Omental fat pad (tissue), 4 donors: ENCODE data around the gene GABRB3. TPM values are rescaled to one million over a fixed set of nuclear protein-coding genes. Genes with fewer than 3 reads are reported as not detected.
"Not testable (repeated sequence)": the region's sequence is repeated elsewhere in the genome, so short reads cannot be mapped to it uniquely, and the experiment has no call there.

Source experiments
- ATAC-seq: fragments of 150-250 bp; one replicate; pipeline ENCODE4 v1.9.1; 2016; ENCODE audit warnings: mild to moderate bottlenecking, moderate library complexity; ENCODE audit not compliant: low FRiP score
- DNase-seq: peaks from one replicate; pipeline ENCODE4 v3.0.0-alpha.2; 2019; ENCODE audit warnings: low spot score
- total RNA-seq, 4 donors: library from RNA; depleted of rRNA; stranded (reverse); fragments of >200 nt; gene quantifications; one replicate each; pipeline ENCODE4 v1.1.0, GENCODE V29; 2016
- TF ChIP-seq, protein P1 (sequence below), 3 donors: fragments of 450-650 bp; IDR thresholded peaks; one replicate each; pipeline ENCODE4 v1.5.1; 2016 to 2017; ENCODE audit warnings: antibody characterized with exemption in 3 of 3, mild to moderate bottlenecking in 3 of 3, moderate library complexity in 2 of 3

The GABRB3 gene
- total RNA-seq, 4 donors from 2014 or later = 0.72 to 1.8 (median 1.2) TPM

DNA sequence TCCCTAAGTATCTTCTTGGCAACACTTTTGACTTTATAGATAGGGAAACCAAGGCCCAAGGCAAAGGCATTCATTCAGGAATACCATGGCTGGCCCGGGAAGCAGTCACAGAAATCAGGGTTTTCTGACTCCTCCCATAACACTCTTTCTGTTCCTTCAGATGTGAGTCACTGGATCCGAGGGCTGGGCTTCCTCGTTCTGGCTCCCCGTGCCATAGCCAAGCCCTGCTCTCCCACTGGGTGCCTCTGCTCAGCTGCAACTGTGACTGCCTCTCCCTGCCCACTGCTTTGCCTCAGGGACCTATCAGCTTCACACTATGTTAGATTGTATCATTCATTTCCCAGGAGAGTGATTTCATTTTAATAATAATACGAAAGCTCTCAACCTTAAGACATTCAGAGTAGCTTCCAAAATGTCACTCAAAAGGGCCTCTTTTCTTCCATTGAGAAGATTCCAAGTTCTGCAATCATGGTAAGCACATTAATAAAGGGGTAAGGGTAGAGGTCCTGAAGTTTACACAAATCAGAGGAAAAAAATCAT is 50.2 kb downstream of the GABRB3 start:
- DNase-seq (no peak), ATAC-seq (no peak)

DNA sequence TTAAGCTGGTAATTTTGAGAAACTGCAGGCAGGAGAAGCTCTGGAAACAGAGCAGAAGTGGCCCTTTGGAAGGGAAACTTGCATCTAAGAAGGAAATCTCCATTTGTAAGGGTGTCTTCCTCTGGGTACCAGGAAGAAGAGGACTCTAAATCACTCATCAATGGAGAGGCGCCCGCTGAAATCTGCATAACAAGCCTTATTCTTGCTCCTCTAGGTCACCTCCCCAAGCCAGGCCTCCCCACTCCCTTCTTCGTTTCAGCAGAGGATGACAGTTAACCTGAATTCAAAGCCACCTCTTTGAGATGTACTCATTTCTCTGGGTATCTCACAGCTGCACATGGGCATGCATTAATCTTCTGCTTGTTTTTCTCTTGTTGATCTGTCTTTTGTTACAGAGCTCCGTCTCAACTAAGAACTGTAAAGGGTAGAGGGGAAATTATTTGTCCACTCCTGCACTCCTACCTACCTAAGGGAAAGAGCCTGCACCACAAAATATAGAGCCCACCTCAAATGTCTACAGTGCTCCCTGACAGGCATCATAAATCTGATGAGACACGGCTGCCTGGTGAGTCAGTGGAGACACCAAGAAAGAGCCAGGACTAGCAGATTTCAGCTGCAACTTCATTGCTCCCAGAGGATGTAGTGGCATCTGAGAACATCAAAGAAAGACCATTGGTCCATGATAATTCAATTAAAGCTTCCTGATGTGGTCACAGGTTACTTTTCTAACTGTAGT is 51.5 kb downstream of the GABRB3 start:
- ATAC-seq (no peak), DNase-seq (no peak)
- TF ChIP-seq, protein P1, sequence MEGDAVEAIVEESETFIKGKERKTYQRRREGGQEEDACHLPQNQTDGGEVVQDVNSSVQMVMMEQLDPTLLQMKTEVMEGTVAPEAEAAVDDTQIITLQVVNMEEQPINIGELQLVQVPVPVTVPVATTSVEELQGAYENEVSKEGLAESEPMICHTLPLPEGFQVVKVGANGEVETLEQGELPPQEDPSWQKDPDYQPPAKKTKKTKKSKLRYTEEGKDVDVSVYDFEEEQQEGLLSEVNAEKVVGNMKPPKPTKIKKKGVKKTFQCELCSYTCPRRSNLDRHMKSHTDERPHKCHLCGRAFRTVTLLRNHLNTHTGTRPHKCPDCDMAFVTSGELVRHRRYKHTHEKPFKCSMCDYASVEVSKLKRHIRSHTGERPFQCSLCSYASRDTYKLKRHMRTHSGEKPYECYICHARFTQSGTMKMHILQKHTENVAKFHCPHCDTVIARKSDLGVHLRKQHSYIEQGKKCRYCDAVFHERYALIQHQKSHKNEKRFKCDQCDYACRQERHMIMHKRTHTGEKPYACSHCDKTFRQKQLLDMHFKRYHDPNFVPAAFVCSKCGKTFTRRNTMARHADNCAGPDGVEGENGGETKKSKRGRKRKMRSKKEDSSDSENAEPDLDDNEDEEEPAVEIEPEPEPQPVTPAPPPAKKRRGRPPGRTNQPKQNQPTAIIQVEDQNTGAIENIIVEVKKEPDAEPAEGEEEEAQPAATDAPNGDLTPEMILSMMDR (IDR thresholded peaks at IDR 0.05) = no peak

More for the DNA sequence above, 50.2 kb downstream of the GABRB3 start:
- TF ChIP-seq, protein P1 (IDR thresholded peaks at IDR 0.05) = no peak

DNA sequence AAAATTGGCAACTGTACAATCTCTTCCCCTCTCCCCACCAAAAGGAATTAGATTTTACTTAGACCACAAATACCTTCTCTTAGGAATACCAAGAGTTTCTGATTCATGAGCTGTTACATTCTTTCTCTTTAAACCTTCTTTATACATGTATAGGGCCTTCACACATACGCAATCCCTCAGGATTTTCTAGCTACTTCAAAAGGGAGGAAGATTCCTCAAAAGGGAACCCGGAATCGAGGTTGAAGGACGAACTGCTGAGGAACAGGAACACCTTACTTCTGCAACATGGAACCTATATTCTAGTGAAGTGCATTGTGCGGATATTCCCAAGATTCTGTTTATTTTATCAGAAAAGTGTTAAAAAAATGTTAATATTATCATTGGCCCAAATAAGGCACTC is 52.3 kb downstream of the GABRB3 start:
- DNase-seq (no peak), ATAC-seq (no peak)
- TF ChIP-seq, protein P1 (IDR thresholded peaks at IDR 0.05) = no peak

DNA sequence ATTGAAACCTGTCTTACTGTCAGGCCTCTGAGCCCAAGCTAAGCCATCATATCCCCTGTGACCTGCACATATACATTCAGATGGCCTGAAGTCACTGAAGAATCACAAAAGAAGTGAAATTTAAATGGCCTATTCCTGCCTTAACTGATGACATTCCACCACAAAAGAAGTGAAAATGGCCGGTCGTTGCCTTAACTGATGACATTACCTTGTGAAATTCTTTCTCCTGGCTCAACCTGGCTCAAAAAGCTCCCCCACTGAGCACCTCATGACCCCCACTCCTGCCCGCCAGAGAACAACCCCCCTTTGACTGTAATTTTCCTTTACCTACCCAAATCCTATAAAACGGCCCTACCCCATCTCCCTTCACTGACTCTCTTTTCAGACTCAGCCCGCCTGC is 53.0 kb downstream of the GABRB3 start:
- DNase-seq = not testable (repeated sequence)

DNA sequence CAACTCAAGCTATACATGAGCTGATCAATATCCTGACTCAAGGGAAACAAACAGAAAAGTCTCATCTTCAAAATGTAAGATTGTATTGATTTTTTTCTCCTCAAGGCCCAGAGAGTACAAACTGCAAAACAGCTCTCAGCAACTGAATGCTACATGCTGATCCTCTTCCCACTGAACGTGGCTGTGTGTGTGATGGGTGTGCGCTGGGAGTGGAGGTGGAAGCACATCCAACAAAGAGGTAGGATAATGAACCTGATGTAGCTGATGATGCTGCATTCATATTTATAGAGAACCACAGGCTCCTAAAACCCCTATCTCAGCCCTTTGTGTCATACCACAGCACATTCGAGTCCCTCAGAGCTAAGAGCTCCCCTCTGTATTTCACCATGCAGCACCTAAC is 56.8 kb downstream of the GABRB3 start:
- no peak for DNase-seq
- TF ChIP-seq, protein P1 (IDR thresholded peaks at IDR 0.05) = no peak
- no peak for ATAC-seq

More for the DNA sequence above, 53.0 kb downstream of the GABRB3 start:
- ATAC-seq = not testable (repeated sequence)

DNA sequence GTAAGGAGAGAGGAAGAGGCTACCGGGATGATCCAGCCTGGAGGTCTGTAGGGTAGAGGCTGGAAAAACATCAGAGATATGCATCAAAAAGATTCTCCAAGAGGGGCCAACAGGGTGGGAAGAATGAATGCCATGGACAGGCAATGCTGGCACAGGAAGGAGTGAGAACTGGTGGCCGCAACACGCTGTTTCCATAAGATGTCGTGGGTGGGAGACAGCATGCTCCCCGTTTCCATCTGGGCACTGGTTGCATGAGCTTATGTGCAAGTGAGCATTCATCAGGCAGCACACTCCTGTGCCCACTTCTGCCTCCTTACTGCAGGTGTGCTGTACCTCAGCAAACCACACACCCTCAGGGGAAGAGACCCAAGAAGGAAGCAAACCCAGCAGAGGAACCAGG is 59.4 kb downstream of the GABRB3 start:
- DNase-seq (no peak), ATAC-seq (no peak)
- TF ChIP-seq, protein P1 (IDR thresholded peaks at IDR 0.05) = no peak

DNA sequence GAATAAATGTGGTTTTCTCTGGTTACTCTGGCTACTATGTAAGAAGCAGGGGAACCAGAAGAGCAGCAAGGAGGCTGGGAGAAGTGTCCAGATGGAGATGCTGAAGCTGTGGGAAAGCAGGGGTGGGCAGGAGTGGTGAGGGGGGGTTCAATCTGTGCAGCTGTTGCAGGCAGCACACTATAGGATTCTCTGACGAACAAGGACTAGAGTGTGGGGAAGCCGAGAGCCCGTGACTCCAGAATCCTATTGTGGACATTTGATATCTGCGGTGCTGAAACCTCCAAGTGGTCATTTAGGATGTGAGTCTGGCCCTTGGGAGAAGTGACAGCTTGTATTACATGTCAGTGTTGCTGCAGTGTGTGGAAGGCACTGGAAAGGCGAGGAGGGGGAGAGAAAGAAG is 60.5 kb downstream of the GABRB3 start:
- ATAC-seq (no peak), DNase-seq (no peak)
- TF ChIP-seq, protein P1 (IDR thresholded peaks at IDR 0.05) = no peak
